Testis (tissue), 2 donors: Measurements from ENCODE around the gene DAAM2.

Source experiments
- CTCF ChIP-seq, 3 experiments: fragments of 450-650 bp in 2 of 3; fragments of 200-600 bp in 1 of 3; sonication (generic) in 1 of 3; IDR thresholded peaks; one replicate each; pipeline ENCODE4 v1.5.1; 2016 to 2019; ENCODE audit warnings: antibody characterized with exemption in 3 of 3, mild to moderate bottlenecking in 2 of 3, moderate library complexity in 1 of 3
- POLR2A ChIP-seq: fragments of 450-650 bp; IDR thresholded peaks from one replicate; pipeline ENCODE4 v1.6.1; 2017; ENCODE audit warnings: antibody characterized with exemption, mild to moderate bottlenecking, moderate library complexity

- TF ChIP-seq CTCF (IDR thresholded peaks at IDR 0.05) (no peak), POLR2A (no peak)
Measured at GRCh38 chr6:39947611-39948068, 155.5 kb downstream of the DAAM2 start.
